ENCODE results near the gene CLTB.
"Not testable (repeated sequence)": the region's sequence is repeated elsewhere in the genome, so short reads cannot be mapped to it uniquely, and the experiment has no call there.

The CLTB gene

GRCh38 chr5:176429972-176430371, 13.6 kb upstream of the CLTB start:
- in situ Hi-C loops (cut with HindIII; ENCODE audit: low sequenced_read_pairs) = no loop called here

- in situ Hi-C loops (cut with HindIII; ENCODE audit: low sequenced_read_pairs) = no loop called here
Observed at GRCh38 chr5:176427971-176428370, 11.6 kb upstream of the CLTB start.

DNA sequence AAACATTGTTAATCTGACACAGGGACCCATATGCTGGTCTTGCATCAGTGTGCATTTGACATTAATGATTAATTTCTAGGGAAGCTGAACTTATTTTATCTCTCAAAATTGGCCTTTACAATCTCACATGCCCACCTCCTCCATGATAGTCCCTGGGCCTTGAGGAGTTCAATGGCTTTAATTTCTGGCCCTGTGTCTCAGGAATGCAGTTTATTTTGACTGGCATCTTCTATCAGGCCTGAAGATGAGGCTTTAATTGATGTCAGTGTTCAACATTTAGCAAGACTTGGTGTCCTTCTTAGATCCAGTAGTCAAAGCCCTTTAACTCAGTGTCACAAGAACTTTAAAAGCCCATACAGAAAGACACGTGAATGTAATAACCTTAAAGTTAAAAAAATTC, 10.5 kb upstream of the CLTB start:
- in situ Hi-C loops (cut with HindIII; ENCODE audit: low sequenced_read_pairs) = no loop called here

DNA sequence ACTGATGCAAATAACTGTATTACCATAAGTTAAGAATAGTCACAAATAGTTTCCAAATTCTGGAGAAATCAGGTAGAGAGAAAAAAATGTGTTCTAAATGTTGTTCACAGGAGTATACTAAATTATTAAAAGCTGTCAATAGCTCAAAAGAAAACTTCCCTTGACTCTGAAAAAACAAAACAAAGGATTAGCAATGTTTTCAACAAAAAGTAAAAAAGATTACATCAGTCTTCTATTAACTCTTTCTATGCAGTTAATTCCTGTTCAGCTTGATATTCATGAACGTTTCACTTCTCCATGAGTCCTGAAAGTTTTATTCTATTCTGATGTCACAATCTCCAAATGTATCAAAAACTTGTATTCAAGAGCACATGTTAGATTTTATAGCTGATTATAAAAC, 9.5 kb upstream of the CLTB start:
- in situ Hi-C loops (cut with HindIII; ENCODE audit: low sequenced_read_pairs) = no loop called here

DNA sequence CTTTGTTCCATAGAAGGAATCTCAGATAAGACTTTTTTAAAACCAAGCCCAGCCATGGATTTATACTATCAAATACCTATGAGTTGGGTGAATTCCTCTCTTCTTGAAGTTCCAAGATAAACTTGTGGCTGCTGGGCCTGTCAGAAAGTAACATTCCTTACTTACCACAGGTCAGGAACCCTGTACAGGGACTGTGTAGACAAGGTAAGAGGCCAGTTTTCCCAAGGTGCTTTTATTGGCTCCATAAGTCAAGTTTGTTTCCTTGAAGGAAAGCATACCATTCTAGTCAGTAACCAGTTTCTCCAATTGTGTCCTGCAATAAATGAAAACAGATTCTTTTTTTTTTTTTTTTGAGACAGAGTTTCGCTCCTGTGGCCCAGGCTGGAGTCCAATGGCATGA, 8.8 kb upstream of the CLTB start:
- in situ Hi-C loops (cut with HindIII; ENCODE audit: low sequenced_read_pairs) = no loop called here

DNA sequence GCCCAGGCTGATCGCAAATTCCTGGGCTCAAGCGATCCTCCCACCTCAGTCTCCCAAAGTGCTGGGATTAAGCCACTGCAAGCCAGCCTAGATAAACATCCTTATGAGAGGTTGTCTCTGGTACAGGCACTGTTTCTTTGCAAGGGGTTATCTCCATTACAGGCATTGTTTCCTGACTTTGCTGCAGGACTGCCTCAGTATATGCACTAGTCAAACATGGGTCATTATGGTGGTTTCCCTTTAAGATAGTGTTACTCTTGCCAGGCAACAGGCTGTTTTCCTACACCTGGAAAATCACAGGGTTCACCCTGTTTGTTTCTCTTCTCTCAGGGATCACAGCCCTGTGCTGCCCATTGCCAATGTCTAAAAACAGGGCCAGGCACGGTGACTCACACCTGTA, 7.8 kb upstream of the CLTB start:
- in situ Hi-C loops (cut with HindIII; ENCODE audit: low sequenced_read_pairs) = no loop called here

GRCh38 chr5:176420972-176421544, 4.7 kb upstream of the CLTB start:
- in situ Hi-C loops (cut with HindIII; ENCODE audit: low sequenced_read_pairs) = no loop called here

DNA sequence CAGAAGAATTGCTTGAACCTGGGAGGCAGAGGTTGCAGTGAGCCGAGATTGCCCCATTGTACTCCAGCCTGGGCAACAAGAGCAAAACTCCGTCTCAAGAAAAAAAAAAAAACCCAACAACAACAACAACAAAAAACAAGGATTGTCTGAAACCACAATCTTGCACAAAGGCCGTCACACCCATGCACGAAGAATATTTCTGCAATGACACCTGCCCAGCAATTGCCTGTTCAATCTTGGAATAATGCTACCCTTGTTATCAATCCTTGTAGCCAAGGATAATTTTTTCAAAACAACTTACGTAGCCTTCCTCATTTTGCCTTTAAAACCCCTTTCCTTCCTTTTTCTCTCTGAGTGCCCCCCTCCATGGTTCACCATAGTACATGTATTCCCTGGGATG, 3.7 kb upstream of the CLTB start:
- in situ Hi-C loops (cut with HindIII; ENCODE audit: low sequenced_read_pairs) = no loop called here

GRCh38 chr5:176418251-176418650, 1.9 kb upstream of the CLTB start:
- in situ Hi-C loops (cut with HindIII; ENCODE audit: low sequenced_read_pairs) = no loop called here

GRCh38 chr5:176416965-176417364, 626 bp upstream of the CLTB start:
- in situ Hi-C loops (cut with HindIII; ENCODE audit: low sequenced_read_pairs) = no loop called here

GRCh38 chr5:176415240-176415951, 943 bp downstream of the CLTB start:
- in situ Hi-C loops (cut with HindIII; ENCODE audit: low sequenced_read_pairs) = no loop called here

- in situ Hi-C loops (cut with HindIII; ENCODE audit: low sequenced_read_pairs) = no loop called here
Observed at GRCh38 chr5:176414704-176415103, 1.6 kb downstream of the CLTB start.

DNA sequence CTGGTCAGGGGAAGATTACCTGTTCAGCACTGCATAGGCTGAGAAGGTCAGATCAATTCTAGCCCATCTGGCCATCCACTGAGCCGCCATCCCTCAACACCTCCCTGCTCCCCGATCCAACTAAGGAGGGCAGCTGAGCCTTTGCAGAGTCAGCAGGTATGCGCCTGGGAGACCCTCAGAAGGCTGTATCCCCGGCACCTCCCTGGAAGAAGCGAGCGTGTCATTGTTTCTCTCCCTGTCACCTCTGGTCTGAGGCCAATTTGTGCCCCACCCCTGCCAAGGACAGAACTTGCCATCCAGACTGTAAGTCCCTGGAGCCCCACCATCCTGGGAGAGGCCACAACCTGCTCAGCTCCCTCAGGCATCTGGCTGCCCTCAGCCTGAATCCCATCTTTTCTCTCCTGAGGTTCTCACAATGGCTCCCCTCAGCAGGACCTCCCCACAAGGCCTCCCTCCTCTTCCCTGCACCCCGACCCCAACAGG, 2.6 kb downstream of the CLTB start:
- in situ Hi-C loops (cut with HindIII; ENCODE audit: low sequenced_read_pairs) = no loop called here

- in situ Hi-C loops (cut with HindIII; ENCODE audit: low sequenced_read_pairs) = no loop called here
Observed at GRCh38 chr5:176413255-176413565, 3.1 kb downstream of the CLTB start.

- in situ Hi-C loops (cut with HindIII; ENCODE audit: low sequenced_read_pairs) = no loop called here
Observed at GRCh38 chr5:176412517-176413254, 3.7 kb downstream of the CLTB start.

DNA sequence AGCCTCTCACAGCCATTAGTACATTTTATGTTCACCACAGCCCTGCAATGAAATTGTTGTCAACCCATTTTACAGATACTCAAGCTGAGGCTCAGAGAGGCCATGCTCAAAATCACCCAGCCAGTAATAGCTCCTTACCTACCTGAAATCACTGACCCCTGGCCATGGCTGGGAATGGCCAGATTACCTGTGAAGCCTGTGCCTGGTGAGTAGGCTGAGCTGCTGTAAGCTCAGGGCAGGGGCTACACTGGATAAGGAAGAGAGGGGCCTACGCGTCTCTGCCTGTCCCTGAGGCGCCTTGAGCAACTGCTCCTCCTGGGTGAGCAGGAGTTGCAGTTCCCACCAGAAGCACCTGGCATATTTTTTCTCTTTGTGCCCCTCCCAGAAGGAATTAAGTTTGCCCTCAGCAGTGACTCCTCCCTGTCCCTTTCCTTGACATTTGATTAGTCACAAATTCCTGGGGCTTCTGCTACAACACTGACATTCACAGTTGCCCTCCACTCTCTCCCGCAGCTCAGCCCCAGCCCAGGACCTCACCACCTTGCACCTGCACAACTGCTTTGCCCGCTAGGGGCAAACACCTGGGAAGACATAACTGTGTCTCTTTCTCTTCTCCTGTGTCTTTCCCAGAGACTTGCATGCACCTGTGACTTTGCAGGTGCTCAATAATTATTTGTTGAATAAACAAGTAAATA, 5.7 kb downstream of the CLTB start:
- in situ Hi-C loops (cut with HindIII; ENCODE audit: low sequenced_read_pairs) = no loop called here

DNA sequence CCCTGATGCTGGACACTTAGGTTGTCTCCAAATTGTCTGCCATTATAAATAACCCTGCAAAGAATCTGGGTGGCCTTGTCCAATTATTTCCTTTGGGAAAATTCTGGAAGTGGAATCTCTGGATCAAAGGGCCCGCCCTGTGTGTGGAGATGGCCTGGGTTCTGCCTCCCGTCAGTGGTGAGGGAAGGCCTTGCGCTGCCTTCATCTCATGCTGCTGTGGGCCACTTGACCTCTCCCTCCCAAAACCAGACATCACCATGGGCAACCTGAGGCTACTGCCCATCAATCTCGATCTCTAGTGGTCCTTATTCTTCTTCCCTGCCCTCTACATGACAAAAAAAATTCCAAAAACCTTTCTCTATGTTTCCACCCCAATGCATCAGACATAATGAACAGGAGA, 6.6 kb downstream of the CLTB start:
- in situ Hi-C loops (cut with HindIII; ENCODE audit: low sequenced_read_pairs) = no loop called here

DNA sequence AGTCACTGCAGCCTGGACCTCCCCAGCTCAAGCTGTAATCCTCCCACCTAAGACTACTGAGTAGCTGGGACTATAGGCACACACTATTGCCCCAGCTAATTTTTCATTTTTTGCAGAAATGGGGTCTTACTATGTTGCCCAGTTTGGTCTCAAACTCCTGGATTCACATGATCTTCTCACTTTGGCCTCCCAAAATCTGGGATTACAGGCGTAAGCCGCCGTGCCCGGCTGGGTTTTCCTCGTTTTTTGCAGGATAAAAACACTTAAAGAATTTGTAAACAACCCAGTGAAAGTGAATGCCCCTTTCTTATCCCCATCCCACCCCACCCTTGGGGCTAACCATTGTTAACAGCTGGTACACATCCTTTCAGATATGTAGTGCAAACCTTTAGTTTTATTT, 7.7 kb downstream of the CLTB start:
- in situ Hi-C loops (cut with HindIII; ENCODE audit: low sequenced_read_pairs) = no loop called here

GRCh38 chr5:176408252-176408573, 8.1 kb downstream of the CLTB start:
- in situ Hi-C loops (cut with HindIII; ENCODE audit: low sequenced_read_pairs) = not testable (repeated sequence)

- in situ Hi-C loops (cut with HindIII; ENCODE audit: low sequenced_read_pairs) = no loop called here
Observed at GRCh38 chr5:176407456-176408251, 8.7 kb downstream of the CLTB start.

DNA sequence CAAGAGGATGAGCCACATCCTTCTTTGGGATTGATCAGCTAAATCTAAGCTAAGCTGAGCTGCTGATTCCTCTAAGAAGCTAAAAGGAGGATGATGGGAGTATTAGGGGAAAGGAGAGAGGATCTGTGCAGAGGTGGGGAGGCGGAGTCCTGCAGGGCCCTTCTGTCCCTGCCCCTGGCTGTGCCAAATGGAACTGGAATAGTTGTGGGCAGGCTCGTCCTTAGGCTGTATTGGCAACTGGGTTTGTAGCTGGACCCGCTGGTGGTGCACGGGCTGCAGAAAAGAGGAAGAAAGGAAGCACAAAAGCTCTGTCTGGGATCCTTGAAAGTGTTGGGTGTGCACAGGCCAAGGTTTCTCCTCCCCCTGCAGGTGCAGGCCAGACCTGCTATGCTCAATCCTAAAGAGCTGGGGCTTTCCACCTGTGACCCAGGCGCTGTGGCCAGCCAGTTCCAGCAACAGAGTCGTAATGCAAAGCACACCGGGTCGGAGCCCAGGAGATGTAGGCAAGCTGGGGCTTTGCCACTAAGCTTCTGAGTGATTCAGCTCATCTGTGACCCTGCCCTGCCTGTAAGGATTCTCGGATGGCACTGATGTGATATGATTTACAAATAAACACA, 9.8 kb downstream of the CLTB start:
- in situ Hi-C loops (cut with HindIII; ENCODE audit: low sequenced_read_pairs) = no loop called here

All from DLD1 (cell line).